HCT116 (cell line): ENCODE results near the gene PRPS1. TPM values are rescaled to one million over a fixed set of nuclear protein-coding genes. Genes with fewer than 3 reads are reported as not detected.

ENCODE experiments used
- ATAC-seq: fragments of 200-7000 bp; cut with Tn5 transposase; 2 replicates; pipeline ENCODE4 v1.9.1; 2020; ENCODE audit warnings: mild to moderate bottlenecking, moderate library complexity
- BruUV-seq: library from RNA; stranded (reverse); fragments of 400-500 nt; replicated peaks from 2 replicates; lab custom pipeline; 2021; lab: Mats Ljungman, UMichigan
- CTCF ChIA-PET: fragments of 300-600 bp; sonication (Branson Sonifier 250); formaldehyde crosslinking; loops from one replicate; lab custom pipeline; 2021; ENCODE audit warnings: antibody characterized with exemption; lab: Charles Lee
- POLR2A ChIA-PET: fragments of 300-600, 350-600 bp; sonication (Branson Sonifier 250); formaldehyde crosslinking; loops from one replicate; lab custom pipeline; 2021; ENCODE audit warnings: antibody characterized with exemption; lab: Charles Lee
- RAD21 ChIA-PET, 2 experiments: fragments of 300-600 bp; sonication (Branson Sonifier 250); formaldehyde crosslinking; loops; one replicate each; lab custom pipeline; 2023; ENCODE audit warnings: low total read pairs in 2 of 2; ENCODE audit not compliant: uncharacterized antibody in 2 of 2, unreplicated experiment in 2 of 2, low non-redundant PET in 1 of 2; lab: Charles Lee
- DNase-seq: peaks from one replicate; pipeline ENCODE4 v3.0.0-alpha.2; 2010; ENCODE audit warnings: low read depth, low spot score
- H2AFZ ChIP-seq: fragments of 200-600 bp; shearing (Covaris generic), sonication (generic); 2 replicates; pipeline ENCODE4 v1.6.1; 2017; ENCODE audit warnings: low read depth, mixed run types, mixed read lengths, antibody characterized with exemption, low read length; ENCODE audit not compliant: poor library complexity, severe bottlenecking
- H3K27ac ChIP-seq: 2 replicates; pipeline ENCODE4 v1.5.1; 2012; ENCODE audit warnings: low read depth, low read length
- H3K27me3 ChIP-seq: fragments of 200-600 bp; sonication (generic); 2 replicates; pipeline ENCODE4 v1.6.1; 2016; ENCODE audit warnings: mixed run types, low read length, mixed read lengths; ENCODE audit not compliant: insufficient read depth
- H3K36me3 ChIP-seq, 2 experiments: fragments of 200-500 bp in 1 of 2; fragments of 200-600 bp in 1 of 2; sonication (Bioruptor generic) in 1 of 2; sonication (generic) in 1 of 2; 2 replicates each; pipeline versions ENCODE4 v1.5.1 to v1.6.1; 2014 to 2016; ENCODE audit warnings: low read length in 2 of 2, inconsistent platforms in 1 of 2, mixed read lengths in 1 of 2, mixed run types in 1 of 2; ENCODE audit not compliant: insufficient read depth in 2 of 2, control insufficient read depth in 1 of 2
- H3K4me1 ChIP-seq, 2 experiments: fragments of 200-600 bp in 1 of 2; sonication (generic) in 1 of 2; 2 replicates each; pipeline versions ENCODE4 v1.5.1 to v1.6.1; 2012 to 2017; ENCODE audit warnings: low read length in 2 of 2, inconsistent platforms in 1 of 2, mild to moderate bottlenecking in 1 of 2, mixed read lengths in 1 of 2, mixed run types in 1 of 2, moderate library complexity in 1 of 2; ENCODE audit not compliant: insufficient read depth in 2 of 2, control insufficient read depth in 1 of 2
- H3K4me2 ChIP-seq: fragments of 200-600 bp; sonication (generic); 2 replicates; pipeline ENCODE4 v1.6.1; 2017; ENCODE audit warnings: mixed run types, low read length, mixed read lengths
- H3K4me3 ChIP-seq, 2 experiments: fragments of 200-600 bp in 1 of 2; sonication (generic) in 1 of 2; replicated peaks in 1 of 2; 2 replicates each; pipeline ENCODE4 v1.5.1; 2011 to 2016; ENCODE audit warnings: low read length in 2 of 2, control low read depth in 1 of 2, low read depth in 1 of 2, mild to moderate bottlenecking in 1 of 2, mixed read lengths in 1 of 2, mixed run types in 1 of 2
- H3K79me2 ChIP-seq: fragments of 200-600 bp; sonication (generic); 2 replicates; pipeline ENCODE4 v1.6.1; 2017; ENCODE audit warnings: mild to moderate bottlenecking, mixed run types, low read length, moderate library complexity, mixed read lengths; ENCODE audit not compliant: insufficient read depth
- H3K9ac ChIP-seq: fragments of 200-600 bp; sonication (generic); 2 replicates; pipeline ENCODE4 v1.6.1; 2016; ENCODE audit warnings: low read length, mixed read lengths
- H3K9me2 ChIP-seq: fragments of 200-600 bp; sonication (generic), shearing (Covaris generic); 2 replicates; pipeline ENCODE4 v1.6.1; 2017; ENCODE audit warnings: mixed run types, mild to moderate bottlenecking, moderate library complexity; ENCODE audit not compliant: insufficient read depth
- H3K9me3 ChIP-seq, 2 experiments: fragments of 200-500 bp in 1 of 2; fragments of 200-600 bp in 1 of 2; sonication (Bioruptor generic) in 1 of 2; sonication (generic) in 1 of 2; 2 replicates each; pipeline ENCODE4 v1.6.1; 2014 to 2017; ENCODE audit warnings: low read length in 2 of 2, mixed read lengths in 2 of 2, inconsistent platforms in 1 of 2, low read depth in 1 of 2, mild to moderate bottlenecking in 1 of 2, mixed run types in 1 of 2, moderate library complexity in 1 of 2; ENCODE audit not compliant: control insufficient read depth in 1 of 2, insufficient read depth in 1 of 2
- H4K20me1 ChIP-seq: fragments of 200-600 bp; sonication (generic), shearing (Covaris generic); 2 replicates; pipeline ENCODE4 v1.6.1; 2017; ENCODE audit warnings: mixed run types, mild to moderate bottlenecking, moderate library complexity; ENCODE audit not compliant: insufficient read depth
- ATF3 ChIP-seq: IDR thresholded peaks from 2 replicates; pipeline ENCODE4 v1.6.1; 2012
- CBX3 ChIP-seq: IDR thresholded peaks from 2 replicates; pipeline ENCODE4 v1.6.1; 2012; ENCODE audit warnings: low read depth
- CEBPB ChIP-seq: IDR thresholded peaks from 2 replicates; pipeline ENCODE4 v1.6.1; 2012; ENCODE audit warnings: low read depth
- ELF1 ChIP-seq: IDR thresholded peaks from 2 replicates; pipeline ENCODE4 v1.6.1; 2012; ENCODE audit warnings: low read depth, borderline replicate concordance
- EZH2 ChIP-seq: fragments of 200-600 bp; sonication (generic); IDR thresholded peaks from 2 replicates; pipeline ENCODE4 v1.6.1; 2017; ENCODE audit warnings: antibody characterized with exemption, mixed run types
- EZH2phosphoT487 ChIP-seq: fragments of 200-600 bp; IDR thresholded peaks from 2 replicates; pipeline ENCODE4 v1.6.1; 2018; ENCODE audit warnings: antibody characterized with exemption, borderline replicate concordance
- FOSL1 ChIP-seq: IDR thresholded peaks from 2 replicates; pipeline ENCODE4 v1.6.1; 2012; ENCODE audit warnings: low read depth
- POLR2A ChIP-seq: IDR thresholded peaks from 2 replicates; pipeline ENCODE4 v1.7.0; 2011; ENCODE audit warnings: borderline replicate concordance; ENCODE audit not compliant: insufficient read depth, insufficient read length; ENCODE audit errors: extremely low read depth
- RAD21 ChIP-seq: IDR thresholded peaks from 2 replicates; pipeline ENCODE4 v1.6.1; 2012; ENCODE audit warnings: low read depth, mild to moderate bottlenecking
- SIN3A ChIP-seq: IDR thresholded peaks from 2 replicates; pipeline ENCODE4 v1.6.1; 2012; ENCODE audit warnings: low read depth
- SRF ChIP-seq: IDR thresholded peaks from 2 replicates; pipeline ENCODE4 v1.6.1; 2012; ENCODE audit warnings: low read depth
- TCF7L2 ChIP-seq: IDR thresholded peaks from 2 replicates; pipeline ENCODE4 v1.7.0; 2011; ENCODE audit warnings: borderline replicate concordance, inconsistent platforms; ENCODE audit not compliant: insufficient read depth, insufficient read length; ENCODE audit errors: extremely low read depth
- YY1 ChIP-seq: IDR thresholded peaks from 2 replicates; pipeline ENCODE4 v1.6.1; 2011; ENCODE audit warnings: low read length, low read depth, moderate library complexity, mild to moderate bottlenecking; ENCODE audit not compliant: insufficient replicate concordance; ENCODE audit errors: extremely low read depth
- ZBTB33 ChIP-seq: IDR thresholded peaks from 2 replicates; pipeline ENCODE4 v1.6.1; 2011; ENCODE audit warnings: mild to moderate bottlenecking, low read length, moderate library complexity; ENCODE audit not compliant: insufficient replicate concordance; ENCODE audit errors: extremely low read depth
- ZNF274 ChIP-seq: fragments of 200-500 bp; sonication (Bioruptor generic); IDR thresholded peaks from 2 replicates; pipeline ENCODE4 v1.6.1; 2014; ENCODE audit warnings: mild to moderate bottlenecking, low read depth, low read length, inconsistent platforms
- intact Hi-C: fragments of 100-400 bp; cut with micrococcal nuclease; formaldehyde crosslinking; loops from 2 replicates; pipeline ENCODE4 v1.10.0; 2022
- total RNA-seq: library from RNA; stranded (reverse); gene quantifications from one replicate; pipeline ENCODE4 v1.2.1, GENCODE V29; 2021; ENCODE audit not compliant: unreplicated experiment

PRPS1 gene
- total RNA-seq, 1 experiment from 2014 or later = 62.6 TPM

- no peaks in the 10 kb centered on the region for H3K36me3 ChIP-seq
- no TSS peak for BruUV-seq
- H3K9me3 ChIP-seq = no peaks in the 10 kb centered on the region
- no peaks in the 10 kb centered on the region for H3K9me2 ChIP-seq
- no peaks in the 10 kb centered on the region for H3K27me3 ChIP-seq
- POLR2A ChIA-PET = no interaction called here
- H3K79me2 ChIP-seq = peaks cover 15% of the 10 kb centered on the region
- intact Hi-C loops = no loop called here
- no peaks in the 10 kb centered on the region for H4K20me1 ChIP-seq
- no peak overlapping the region for H3K4me3 ChIP-seq
- peaks cover 6 to 11% of the 10 kb centered on the region in 2 experiments for H3K4me1 ChIP-seq
- no peak for ATAC-seq
- no peak for TF ChIP-seq CEBPB
- TF ChIP-seq SIN3A = no peak
- no peak for TF ChIP-seq TCF7L2
- no peak for TF ChIP-seq FOSL1
- TF ChIP-seq CBX3 = no peak
- TF ChIP-seq ATF3 = no peak
- no peak for TF ChIP-seq ZNF274
- TF ChIP-seq RAD21 = no peak
- no peak for TF ChIP-seq SRF
- no peak for TF ChIP-seq ZBTB33
- no peak for TF ChIP-seq ELF1
- no peak for TF ChIP-seq POLR2A
- no peak for TF ChIP-seq EZH2
- TF ChIP-seq EZH2phosphoT487 = no peak
- TF ChIP-seq YY1 = no peak
- TF ChIP-seq, all 23 proteins: peak for 0
- no peak overlapping the region for H3K4me2 ChIP-seq
- no peak for DNase-seq
- no peak overlapping the region for H3K27ac ChIP-seq
- ChIA-PET CTCF (no interaction called here), RAD21 (no interaction called here)
- no peak overlapping the region for H3K9ac ChIP-seq
- H2AFZ ChIP-seq = no peak overlapping the region
Observed at GRCh38 chrX:107624893-107625292, 3.4 kb upstream of the PRPS1 start.
